Retinal pigment epithelial cell (primary cell): ENCODE data around the gene CACNA1C.

Source experiments
- DNase-seq: peaks from one replicate; pipeline ENCODE4 v3.0.0-alpha.2; 2010; ENCODE audit warnings: low read depth
- H3K4me3 ChIP-seq: 2 replicates; pipeline ENCODE4 v1.5.1; 2011; ENCODE audit warnings: mild to moderate bottlenecking, low read length, control low read depth, moderate library complexity
- TF ChIP-seq, protein P1 (sequence below): conservative IDR thresholded peaks from 2 replicates; pipeline ENCODE4 v1.5.1; 2011; ENCODE audit warnings: low read depth, low read length, control low read depth, inconsistent platforms

The CACNA1C gene

DNA sequence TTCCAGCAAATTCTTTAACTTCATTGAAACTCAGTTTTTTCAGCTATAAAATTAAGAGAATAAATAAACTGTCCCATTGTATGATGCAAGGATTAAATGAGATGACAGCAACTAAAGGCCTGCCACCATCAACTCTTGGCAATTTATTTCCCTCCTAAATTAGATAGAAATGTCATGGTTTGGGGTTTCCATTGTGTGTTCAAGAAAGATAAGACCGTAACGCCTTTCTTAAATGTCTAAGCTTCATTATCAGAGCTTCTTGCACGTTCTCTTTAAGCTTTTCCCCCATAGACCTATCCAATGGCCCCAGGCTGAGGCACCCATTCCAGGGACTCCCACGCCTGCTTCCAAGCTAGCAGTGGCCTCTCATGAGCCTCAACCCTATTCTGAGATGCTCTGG is 281.9 kb downstream of the CACNA1C start:
- TF ChIP-seq, protein P1, sequence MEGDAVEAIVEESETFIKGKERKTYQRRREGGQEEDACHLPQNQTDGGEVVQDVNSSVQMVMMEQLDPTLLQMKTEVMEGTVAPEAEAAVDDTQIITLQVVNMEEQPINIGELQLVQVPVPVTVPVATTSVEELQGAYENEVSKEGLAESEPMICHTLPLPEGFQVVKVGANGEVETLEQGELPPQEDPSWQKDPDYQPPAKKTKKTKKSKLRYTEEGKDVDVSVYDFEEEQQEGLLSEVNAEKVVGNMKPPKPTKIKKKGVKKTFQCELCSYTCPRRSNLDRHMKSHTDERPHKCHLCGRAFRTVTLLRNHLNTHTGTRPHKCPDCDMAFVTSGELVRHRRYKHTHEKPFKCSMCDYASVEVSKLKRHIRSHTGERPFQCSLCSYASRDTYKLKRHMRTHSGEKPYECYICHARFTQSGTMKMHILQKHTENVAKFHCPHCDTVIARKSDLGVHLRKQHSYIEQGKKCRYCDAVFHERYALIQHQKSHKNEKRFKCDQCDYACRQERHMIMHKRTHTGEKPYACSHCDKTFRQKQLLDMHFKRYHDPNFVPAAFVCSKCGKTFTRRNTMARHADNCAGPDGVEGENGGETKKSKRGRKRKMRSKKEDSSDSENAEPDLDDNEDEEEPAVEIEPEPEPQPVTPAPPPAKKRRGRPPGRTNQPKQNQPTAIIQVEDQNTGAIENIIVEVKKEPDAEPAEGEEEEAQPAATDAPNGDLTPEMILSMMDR = no peak
- DNase-seq = no peak
- H3K4me3 ChIP-seq = no peak overlapping the region

DNA sequence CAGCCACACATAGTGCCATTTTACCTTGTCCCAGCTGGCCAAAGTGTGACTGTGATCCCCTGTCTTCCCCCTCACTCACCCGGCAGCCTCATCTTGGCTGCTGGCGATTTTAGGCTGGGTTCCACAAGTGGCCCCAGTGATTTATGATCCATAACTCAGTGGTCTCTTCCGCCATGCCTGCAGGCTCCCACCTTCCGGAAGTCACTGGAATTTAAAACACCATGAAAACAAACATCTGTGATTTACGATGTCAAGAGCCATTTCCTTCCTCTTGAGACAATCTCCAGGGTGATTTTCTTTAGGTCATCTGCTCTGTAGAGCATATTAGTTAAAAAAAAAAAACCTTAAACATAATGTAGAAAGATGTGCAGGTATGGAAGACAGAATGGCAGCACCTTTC is 282.3 kb downstream of the CACNA1C start:
- no peak overlapping the region for H3K4me3 ChIP-seq
- TF ChIP-seq, protein P1 = no peak
- DNase-seq = no peak

DNA sequence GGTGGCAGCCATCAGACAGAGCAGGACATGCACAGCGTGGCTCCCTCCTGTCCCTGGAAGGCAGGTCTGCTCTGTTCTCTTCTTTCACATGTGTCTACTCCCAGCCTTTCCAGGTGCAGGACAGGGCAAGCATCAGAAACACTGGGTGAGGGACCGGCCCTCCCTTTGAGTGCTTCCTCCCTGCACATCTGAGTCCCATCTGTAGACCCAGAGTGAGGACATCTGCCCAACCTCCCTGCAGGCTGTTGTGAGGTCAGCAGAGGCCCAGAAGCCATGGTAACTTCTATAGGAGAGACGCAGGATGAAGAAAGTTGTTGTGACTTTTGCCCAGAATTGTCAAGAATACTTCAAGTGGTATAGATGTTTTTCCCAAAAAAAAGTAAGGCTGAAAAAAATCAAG is 282.7 kb downstream of the CACNA1C start:
- TF ChIP-seq, protein P1 = no peak
- no peak overlapping the region for H3K4me3 ChIP-seq
- no peak for DNase-seq

DNA sequence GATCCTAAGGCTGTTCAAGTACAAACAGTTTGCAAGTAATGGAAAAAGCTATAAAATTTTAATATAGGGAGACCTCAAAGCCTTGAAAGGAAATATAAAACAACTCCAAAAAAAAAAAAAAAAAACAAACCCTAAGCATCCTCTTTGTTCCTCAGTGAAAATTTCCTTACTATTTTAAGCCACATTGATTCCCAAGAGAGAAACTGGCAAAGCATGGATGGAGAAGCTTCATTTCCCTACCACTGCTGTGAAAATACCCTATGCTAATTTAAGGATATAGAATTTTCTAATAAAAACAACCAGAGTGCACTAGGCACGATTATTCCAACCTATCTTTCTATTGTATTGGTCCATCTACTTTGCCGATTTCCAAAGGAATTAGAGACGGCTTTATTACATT is 283.1 kb downstream of the CACNA1C start:
- no peak for DNase-seq
- TF ChIP-seq, protein P1 = no peak

DNA sequence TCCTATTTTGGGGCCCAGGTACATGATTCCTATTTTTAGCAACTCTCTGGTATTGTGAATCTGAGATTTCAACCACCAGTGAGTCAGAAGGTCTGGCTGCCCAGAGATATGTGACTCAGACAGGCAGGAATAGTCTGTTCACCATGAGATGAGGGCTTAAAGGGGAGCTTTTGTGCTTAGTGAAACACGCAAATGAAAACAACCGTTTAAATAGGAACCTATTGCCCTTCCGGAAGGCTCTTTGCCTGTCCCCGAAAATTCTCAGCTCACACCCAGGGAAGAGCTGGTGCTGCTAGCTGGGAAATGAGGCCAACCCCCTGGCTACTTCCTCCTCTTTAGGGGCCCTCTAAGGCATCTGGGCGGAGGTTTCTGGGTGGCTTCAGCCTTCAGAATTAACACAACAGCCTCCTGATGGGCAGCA is 283.6 kb downstream of the CACNA1C start:
- TF ChIP-seq, protein P1 = no peak
- H3K4me3 ChIP-seq = no peak overlapping the region
- peak; percentile 90 for DNase-seq

More for the DNA sequence above, 283.1 kb downstream of the CACNA1C start:
- no peak overlapping the region for H3K4me3 ChIP-seq

DNA sequence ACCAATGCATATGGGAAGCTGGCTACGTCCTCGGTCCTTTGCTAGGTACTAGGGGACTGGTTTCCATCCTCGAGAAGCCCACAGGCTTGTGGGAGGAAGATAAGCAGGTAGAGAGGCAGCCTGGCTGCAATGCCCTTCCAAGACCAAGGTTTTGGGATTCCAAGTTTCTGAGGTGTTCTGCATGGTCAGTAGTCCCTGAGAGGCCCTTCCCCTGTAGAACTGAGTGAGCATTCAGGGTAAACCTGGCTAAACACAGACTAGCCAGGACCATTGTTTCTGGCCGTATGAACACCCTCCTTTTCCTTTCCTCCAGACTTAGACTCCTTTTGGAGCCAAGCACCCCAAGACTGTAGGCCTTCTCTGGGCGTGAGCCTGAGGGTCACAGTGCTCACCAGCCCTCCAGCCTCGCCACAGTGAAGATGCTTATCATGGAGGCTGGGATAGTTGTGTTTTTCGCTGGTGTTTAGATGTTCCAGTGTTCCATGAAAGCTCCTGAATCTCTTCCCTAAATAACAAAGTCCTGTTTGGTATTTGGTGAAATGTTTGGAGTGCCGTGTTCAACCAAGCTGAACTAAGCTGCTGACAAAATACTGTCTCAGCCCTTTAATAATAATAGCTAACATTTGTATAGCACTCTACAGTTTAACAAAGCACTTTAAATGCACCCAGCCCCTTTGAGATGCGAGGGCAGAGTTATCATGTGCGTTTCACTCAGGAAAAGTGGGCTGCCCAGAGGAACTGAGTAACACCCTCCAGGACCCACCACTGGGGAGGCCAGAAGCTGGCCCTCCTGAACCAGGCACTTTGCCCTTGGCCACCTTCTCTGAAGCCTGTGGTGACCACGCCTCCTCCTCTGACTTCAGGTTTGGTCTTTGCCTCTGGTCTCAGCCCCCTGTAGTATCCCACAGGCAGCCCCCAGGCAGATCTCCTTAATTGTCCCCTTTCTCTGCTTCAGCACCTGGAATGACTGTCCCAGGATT is 284.5 kb downstream of the CACNA1C start:
- TF ChIP-seq, protein P1 = no peak
- no peak for DNase-seq
- no peak overlapping the region for H3K4me3 ChIP-seq

DNA sequence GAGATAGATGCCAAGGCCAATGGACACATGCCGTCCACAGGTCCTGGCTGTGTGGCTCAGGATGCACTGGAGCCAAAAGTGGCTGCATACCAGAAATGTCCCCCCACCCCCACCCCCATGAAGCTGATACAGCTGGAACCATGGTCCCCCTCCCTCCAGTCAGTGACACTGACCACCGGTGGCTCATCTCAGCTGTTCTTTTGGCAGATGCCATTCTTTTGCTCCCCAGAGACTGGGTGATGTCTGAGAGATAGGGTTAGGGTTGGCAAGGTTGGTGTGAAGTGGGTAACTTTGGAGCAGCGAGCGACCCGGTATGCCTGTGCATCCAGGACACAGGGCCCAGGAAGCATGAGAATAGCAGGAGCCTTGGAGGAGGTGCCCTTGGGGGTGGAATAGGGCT is 285.6 kb downstream of the CACNA1C start:
- no peak for DNase-seq

More for the DNA sequence above, 285.6 kb downstream of the CACNA1C start:
- TF ChIP-seq, protein P1 = no peak
- H3K4me3 ChIP-seq = no peak overlapping the region
